Measurements from ENCODE around the gene TRMT112.

DNA sequence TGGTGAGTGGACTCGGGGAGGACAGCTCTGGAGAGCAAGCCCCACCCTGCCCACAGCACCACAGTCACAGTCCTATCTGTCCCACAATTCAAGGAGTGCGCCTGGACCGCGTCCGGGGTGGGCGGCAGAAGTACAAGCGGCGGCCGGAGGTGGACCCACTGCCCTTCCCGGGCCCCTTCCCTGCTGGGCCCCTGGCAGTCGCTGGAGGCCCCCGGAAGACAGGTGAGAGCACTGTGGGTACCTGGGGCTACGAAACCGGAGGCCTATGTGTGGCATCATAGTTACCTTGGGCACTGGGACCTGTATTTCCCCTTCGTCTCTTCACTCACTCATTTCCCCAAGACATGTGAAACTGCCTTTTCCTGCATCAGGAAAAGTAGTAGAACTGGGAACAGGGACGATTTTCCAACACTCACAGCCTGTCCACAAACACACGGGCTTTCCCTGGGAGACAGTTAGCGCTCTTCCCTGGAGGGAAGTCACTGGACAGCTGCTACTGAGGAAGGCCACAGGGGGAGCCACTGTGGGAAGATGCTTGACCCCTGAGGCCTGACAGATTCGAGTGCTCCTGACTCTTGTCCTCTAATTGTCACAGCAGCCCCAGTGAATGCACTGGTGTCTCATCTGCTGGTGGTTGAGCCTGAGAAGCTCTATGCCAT, 3.1 kb downstream of the TRMT112 start:
- TF ChIP-seq, protein P1, sequence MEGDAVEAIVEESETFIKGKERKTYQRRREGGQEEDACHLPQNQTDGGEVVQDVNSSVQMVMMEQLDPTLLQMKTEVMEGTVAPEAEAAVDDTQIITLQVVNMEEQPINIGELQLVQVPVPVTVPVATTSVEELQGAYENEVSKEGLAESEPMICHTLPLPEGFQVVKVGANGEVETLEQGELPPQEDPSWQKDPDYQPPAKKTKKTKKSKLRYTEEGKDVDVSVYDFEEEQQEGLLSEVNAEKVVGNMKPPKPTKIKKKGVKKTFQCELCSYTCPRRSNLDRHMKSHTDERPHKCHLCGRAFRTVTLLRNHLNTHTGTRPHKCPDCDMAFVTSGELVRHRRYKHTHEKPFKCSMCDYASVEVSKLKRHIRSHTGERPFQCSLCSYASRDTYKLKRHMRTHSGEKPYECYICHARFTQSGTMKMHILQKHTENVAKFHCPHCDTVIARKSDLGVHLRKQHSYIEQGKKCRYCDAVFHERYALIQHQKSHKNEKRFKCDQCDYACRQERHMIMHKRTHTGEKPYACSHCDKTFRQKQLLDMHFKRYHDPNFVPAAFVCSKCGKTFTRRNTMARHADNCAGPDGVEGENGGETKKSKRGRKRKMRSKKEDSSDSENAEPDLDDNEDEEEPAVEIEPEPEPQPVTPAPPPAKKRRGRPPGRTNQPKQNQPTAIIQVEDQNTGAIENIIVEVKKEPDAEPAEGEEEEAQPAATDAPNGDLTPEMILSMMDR (IDR thresholded peaks at IDR 0.05): no peak
- TF ChIP-seq POLR2A (IDR thresholded peaks at IDR 0.05): no peak
